Upper lobe of left lung (tissue), 4 donors: ENCODE results near the gene PSORS1C2.

Experiments used
- CTCF ChIP-seq, 6 experiments: fragments of 450-650 bp in 4 of 6; fragments of 200-600 bp in 2 of 6; sonication (generic) in 2 of 6; IDR thresholded peaks; one replicate each; pipeline ENCODE4 v1.5.1; 2016 to 2019; ENCODE audit warnings: antibody characterized with exemption in 6 of 6
- EP300 ChIP-seq, 4 donors: sonication (generic); formaldehyde crosslinking; IDR thresholded peaks; one replicate each; pipeline ENCODE4 v1.5.1; 2017; ENCODE audit warnings: antibody characterized with exemption in 4 of 4, control low read depth in 2 of 4

DNA sequence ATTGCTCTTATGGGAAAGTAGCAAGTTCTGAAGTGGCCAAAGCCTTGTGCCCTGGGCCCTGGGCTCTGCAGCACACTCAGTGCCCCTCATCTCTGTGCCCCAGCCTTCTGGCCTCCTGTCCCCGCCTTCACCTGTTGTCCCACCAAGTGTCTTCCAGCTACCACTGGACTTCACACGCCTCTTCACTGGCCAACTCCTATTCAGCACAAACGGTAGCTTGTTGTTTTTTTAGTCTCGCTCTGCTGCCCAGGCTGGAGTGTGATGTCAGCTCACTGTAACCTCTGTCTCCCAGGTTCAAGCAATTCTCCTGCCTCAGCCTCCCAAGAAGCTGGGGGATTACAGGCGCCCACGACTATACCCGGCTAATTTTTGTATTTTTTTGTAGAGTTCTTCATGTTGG lies 13.9 kb upstream of the PSORS1C2 start:
- TF ChIP-seq EP300 (IDR thresholded peaks at IDR 0.05) (no peak), CTCF (IDR thresholded peaks at IDR 0.05) (no peak)
